Lower leg skin (tissue), 3 donors: ENCODE data around the gene CDCP1.

Experiments
- POLR2A ChIP-seq, 2 donors: fragments of 450-650 bp; IDR thresholded peaks; one replicate each; pipeline ENCODE4 v1.6.1; 2016 to 2017; ENCODE audit warnings: antibody characterized with exemption in 2 of 2, mild to moderate bottlenecking in 1 of 2, moderate library complexity in 1 of 2
- TF ChIP-seq, protein P1 (sequence below), 3 donors: fragments of 450-650 bp; IDR thresholded peaks; one replicate each; pipeline ENCODE4 v1.5.1; 2016; ENCODE audit warnings: antibody characterized with exemption in 3 of 3, mild to moderate bottlenecking in 3 of 3, moderate library complexity in 2 of 3

DNA sequence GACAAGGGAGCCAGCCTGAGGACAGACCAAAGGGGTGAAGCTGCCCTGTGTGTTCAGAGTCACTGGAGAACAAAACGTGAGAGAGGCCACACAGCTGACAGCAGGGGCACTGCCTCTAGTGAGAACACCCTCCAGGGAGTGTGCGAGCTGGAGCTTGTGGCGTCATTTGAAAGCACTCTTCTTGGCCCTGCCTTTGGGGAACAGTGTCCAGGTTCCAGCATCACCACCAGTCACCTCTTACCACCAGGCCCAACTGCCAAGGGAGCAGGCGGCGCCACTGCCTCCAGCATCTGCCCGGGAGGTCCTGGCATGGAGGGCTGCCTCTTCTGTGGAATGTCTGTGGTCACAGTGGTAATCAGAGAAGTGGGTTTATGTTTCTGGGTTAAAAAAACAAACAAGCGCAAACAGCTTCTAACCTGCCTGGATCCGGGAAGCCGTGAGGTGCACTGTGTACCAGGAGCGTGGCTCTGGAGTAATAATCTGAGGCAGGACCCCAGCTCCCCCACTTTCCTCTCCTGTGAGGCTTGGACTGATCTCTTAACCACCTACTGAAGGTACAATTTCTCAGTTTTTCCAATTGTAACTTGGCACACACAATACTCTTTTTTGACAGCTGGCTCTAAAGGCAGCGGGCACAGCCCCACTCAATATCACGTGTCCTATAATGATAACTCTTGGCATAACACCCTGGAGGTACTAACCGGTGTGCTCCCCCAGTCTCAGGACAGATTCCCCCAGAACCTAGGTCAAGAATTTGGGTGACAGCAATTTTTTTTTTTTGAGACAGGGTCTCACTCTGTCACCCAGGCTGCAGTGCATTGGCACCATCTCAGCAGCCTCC lies 32.2 kb upstream of the CDCP1 start:
- TF ChIP-seq, protein P1, sequence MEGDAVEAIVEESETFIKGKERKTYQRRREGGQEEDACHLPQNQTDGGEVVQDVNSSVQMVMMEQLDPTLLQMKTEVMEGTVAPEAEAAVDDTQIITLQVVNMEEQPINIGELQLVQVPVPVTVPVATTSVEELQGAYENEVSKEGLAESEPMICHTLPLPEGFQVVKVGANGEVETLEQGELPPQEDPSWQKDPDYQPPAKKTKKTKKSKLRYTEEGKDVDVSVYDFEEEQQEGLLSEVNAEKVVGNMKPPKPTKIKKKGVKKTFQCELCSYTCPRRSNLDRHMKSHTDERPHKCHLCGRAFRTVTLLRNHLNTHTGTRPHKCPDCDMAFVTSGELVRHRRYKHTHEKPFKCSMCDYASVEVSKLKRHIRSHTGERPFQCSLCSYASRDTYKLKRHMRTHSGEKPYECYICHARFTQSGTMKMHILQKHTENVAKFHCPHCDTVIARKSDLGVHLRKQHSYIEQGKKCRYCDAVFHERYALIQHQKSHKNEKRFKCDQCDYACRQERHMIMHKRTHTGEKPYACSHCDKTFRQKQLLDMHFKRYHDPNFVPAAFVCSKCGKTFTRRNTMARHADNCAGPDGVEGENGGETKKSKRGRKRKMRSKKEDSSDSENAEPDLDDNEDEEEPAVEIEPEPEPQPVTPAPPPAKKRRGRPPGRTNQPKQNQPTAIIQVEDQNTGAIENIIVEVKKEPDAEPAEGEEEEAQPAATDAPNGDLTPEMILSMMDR (IDR thresholded peaks at IDR 0.05): no peak
- no peak for TF ChIP-seq POLR2A (IDR thresholded peaks at IDR 0.05)
